Endometrial microvascular endothelial cells (primary cell): ENCODE data around the gene RPS10. TPM values are rescaled to one million over a fixed set of nuclear protein-coding genes. Genes with fewer than 3 reads are reported as not detected.

Source experiments
- in situ Hi-C: cut with HindIII; loops from 2 replicates; pipeline ENCODE4 v1.10.0; 2017; ENCODE audit warnings: low sequenced_read_pairs, low pct_unique_long_range_greater_than_20kb; ENCODE audit errors: inconsistent ontology term
- total RNA-seq: library from RNA; depleted of rRNA; stranded (reverse); fragments of >200 nt; gene quantifications from one replicate; pipeline ENCODE4 v1.2.3, GENCODE V29; 2015; ENCODE audit errors: inconsistent ontology term

RPS10 gene
- total RNA-seq, 1 donor from 2014 or later = 2,811 TPM

GRCh38 chr6:34455831-34456230 lies 30.0 kb upstream of the RPS10 start:
- in situ Hi-C loops = no loop called here

GRCh38 chr6:34451192-34451591 lies 25.3 kb upstream of the RPS10 start:
- in situ Hi-C loops = no loop called here

- in situ Hi-C loops = loop anchor here (10.0 kb wide), 1 partner anchor 157 kb away; no protein-coding TSS in a partner anchor
Measured at GRCh38 chr6:34447910-34448309, 22.0 kb upstream of the RPS10 start.

- in situ Hi-C loops = loop anchor here (10.0 kb wide), 1 partner anchor 157 kb away; no protein-coding TSS in a partner anchor
Measured at GRCh38 chr6:34447386-34447785, 21.5 kb upstream of the RPS10 start.

- in situ Hi-C loops = loop anchor here (10.0 kb wide), 1 partner anchor 159 kb away; no protein-coding TSS in a partner anchor
Measured at GRCh38 chr6:34445313-34445860, 19.5 kb upstream of the RPS10 start.

- in situ Hi-C loops = loop anchor here (10.0 kb wide), 1 partner anchor 163 kb away; no protein-coding TSS in a partner anchor
Measured at GRCh38 chr6:34441526-34441925, 15.7 kb upstream of the RPS10 start.

GRCh38 chr6:34439442-34439841 lies 13.6 kb upstream of the RPS10 start:
- in situ Hi-C loops = no loop called here

- in situ Hi-C loops = no loop called here
Measured at GRCh38 chr6:34438705-34439104, 12.8 kb upstream of the RPS10 start.

GRCh38 chr6:34437644-34437970 lies 11.7 kb upstream of the RPS10 start:
- in situ Hi-C loops = no loop called here

- in situ Hi-C loops = no loop called here
Measured at GRCh38 chr6:34436803-34437643, 11.2 kb upstream of the RPS10 start.

GRCh38 chr6:34435916-34436315 lies 10.0 kb upstream of the RPS10 start:
- in situ Hi-C loops = no loop called here

- in situ Hi-C loops = no loop called here
Measured at GRCh38 chr6:34425132-34425497, 754 bp downstream of the RPS10 start.

GRCh38 chr6:34424200-34425131 lies 1.4 kb downstream of the RPS10 start:
- in situ Hi-C loops = no loop called here

- in situ Hi-C loops = no loop called here
Measured at GRCh38 chr6:34423254-34423653, 2.6 kb downstream of the RPS10 start.

- in situ Hi-C loops = no loop called here
Measured at GRCh38 chr6:34418367-34418766, 7.5 kb downstream of the RPS10 start.

- in situ Hi-C loops = no loop called here
Measured at GRCh38 chr6:34416877-34417371, 8.9 kb downstream of the RPS10 start.

- in situ Hi-C loops = no loop called here
Measured at GRCh38 chr6:34414999-34415858, 10.6 kb downstream of the RPS10 start.

GRCh38 chr6:34412643-34413214 lies 13.1 kb downstream of the RPS10 start:
- in situ Hi-C loops = no loop called here
